Peyer's patch (tissue), 4 donors: ENCODE data around the gene FBXW2. TPM values are rescaled to one million over a fixed set of nuclear protein-coding genes. Genes with fewer than 3 reads are reported as not detected.
A peak's percentile ranks its signal among the peaks of the same experiment; 100 is the strongest.

ENCODE experiments used
- DNase-seq, 3 donors: peaks; one replicate each; pipeline ENCODE4 v3.0.0-alpha.2; 2017 to 2019
- H3K27ac ChIP-seq, 4 donors: fragments of 200-600 bp; sonication (generic); one replicate each; pipeline ENCODE4 v1.5.1; 2016 to 2019
- H3K27me3 ChIP-seq, 2 donors: fragments of 200-600 bp; sonication (generic); one replicate each; pipeline ENCODE4 v1.5.1; 2019
- H3K36me3 ChIP-seq, 3 donors: fragments of 200-600 bp; sonication (generic); one replicate each; pipeline ENCODE4 v1.5.1; 2016 to 2019
- H3K4me1 ChIP-seq, 4 donors: fragments of 200-600 bp; sonication (generic); one replicate each; pipeline ENCODE4 v1.5.1; 2016 to 2019
- H3K4me3 ChIP-seq, 4 donors: fragments of 200-600 bp; sonication (generic); 1 replicate in 3 of 4; 2 replicates in 1 of 4; pipeline ENCODE4 v1.5.1; 2016 to 2019; ENCODE audit warnings: mild to moderate bottlenecking in 1 of 4
- H3K9me3 ChIP-seq, 4 donors: fragments of 200-600 bp; sonication (generic); one replicate each; pipeline ENCODE4 v1.5.1; 2016 to 2019; ENCODE audit warnings: mild to moderate bottlenecking in 1 of 4
- POLR2A ChIP-seq, 2 donors: fragments of 450-650 bp; IDR thresholded peaks; one replicate each; pipeline ENCODE4 v1.5.1; 2017; ENCODE audit warnings: antibody characterized with exemption in 2 of 2, mild to moderate bottlenecking in 2 of 2, moderate library complexity in 2 of 2
- total RNA-seq, 4 donors: library from RNA; depleted of rRNA; stranded (reverse); fragments of >200 nt; gene quantifications; one replicate each; pipeline ENCODE4 v1.1.0, GENCODE V29; 2016
- TF ChIP-seq, protein P1 (sequence below), 6 experiments: fragments of 450-650 bp in 4 of 6; fragments of 200-600 bp in 2 of 6; sonication (generic) in 1 of 6; IDR thresholded peaks; one replicate each; pipeline ENCODE4 v1.5.1; 2017 to 2019; ENCODE audit warnings: antibody characterized with exemption in 6 of 6, mild to moderate bottlenecking in 3 of 6, moderate library complexity in 1 of 6

The FBXW2 gene
- total RNA-seq, 4 donors from 2014 or later = 70.5 to 93.3 (median 82.8) TPM

DNA sequence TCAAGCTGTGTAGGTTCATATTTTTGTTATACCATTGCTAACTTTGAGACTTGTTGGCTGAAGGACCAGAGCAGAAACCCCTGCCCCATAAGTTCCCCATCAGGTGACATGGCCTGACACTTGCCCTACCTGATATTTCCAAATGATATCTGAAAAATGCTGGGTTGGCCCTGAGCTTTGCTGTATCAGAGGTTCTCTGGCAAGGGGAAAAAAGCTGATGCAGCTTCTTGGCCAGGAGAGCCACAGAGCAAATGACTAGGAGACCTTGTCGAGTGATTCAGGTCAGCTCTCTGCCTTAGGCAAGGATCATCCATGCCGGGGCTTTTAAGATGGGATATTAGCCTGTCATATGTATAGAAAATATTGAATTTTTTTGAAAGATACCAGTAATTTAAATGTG, 76.0 kb downstream of the FBXW2 start:
- Histone ChIP-seq H3K9me3 (no peaks in the 10 kb centered on the region), H3K4me1 (peaks cover 0 to 21% (median 4%) of the 10 kb centered on the region in 4 donors), H3K27ac (no peak overlapping the region), H3K36me3 (no peaks in the 10 kb centered on the region), H3K27me3 (no peaks in the 10 kb centered on the region), H3K4me3 (no peak overlapping the region)
- no peak for TF ChIP-seq POLR2A (IDR thresholded peaks at IDR 0.05)
- TF ChIP-seq, protein P1, sequence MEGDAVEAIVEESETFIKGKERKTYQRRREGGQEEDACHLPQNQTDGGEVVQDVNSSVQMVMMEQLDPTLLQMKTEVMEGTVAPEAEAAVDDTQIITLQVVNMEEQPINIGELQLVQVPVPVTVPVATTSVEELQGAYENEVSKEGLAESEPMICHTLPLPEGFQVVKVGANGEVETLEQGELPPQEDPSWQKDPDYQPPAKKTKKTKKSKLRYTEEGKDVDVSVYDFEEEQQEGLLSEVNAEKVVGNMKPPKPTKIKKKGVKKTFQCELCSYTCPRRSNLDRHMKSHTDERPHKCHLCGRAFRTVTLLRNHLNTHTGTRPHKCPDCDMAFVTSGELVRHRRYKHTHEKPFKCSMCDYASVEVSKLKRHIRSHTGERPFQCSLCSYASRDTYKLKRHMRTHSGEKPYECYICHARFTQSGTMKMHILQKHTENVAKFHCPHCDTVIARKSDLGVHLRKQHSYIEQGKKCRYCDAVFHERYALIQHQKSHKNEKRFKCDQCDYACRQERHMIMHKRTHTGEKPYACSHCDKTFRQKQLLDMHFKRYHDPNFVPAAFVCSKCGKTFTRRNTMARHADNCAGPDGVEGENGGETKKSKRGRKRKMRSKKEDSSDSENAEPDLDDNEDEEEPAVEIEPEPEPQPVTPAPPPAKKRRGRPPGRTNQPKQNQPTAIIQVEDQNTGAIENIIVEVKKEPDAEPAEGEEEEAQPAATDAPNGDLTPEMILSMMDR (IDR thresholded peaks at IDR 0.05) = no peak
- no peak for DNase-seq

DNA sequence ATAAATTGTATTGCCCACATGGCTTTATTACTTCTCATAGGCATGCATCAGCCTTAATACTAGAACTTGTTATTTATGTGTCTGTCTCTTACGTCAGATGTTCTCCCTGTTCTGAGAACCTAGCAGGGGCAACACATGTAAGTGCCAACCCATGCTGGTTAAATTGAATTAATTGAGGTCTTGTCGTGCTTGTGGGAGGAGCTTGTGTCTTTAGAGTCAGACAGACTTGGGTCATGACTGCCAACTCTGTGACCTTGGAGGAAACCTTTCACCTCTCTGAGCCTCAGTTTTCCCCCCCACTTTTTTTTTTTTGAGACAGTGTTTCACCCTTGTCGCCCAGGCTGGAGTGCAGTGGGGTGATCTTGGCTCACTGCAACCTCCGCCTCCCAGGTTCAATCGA, 76.7 kb downstream of the FBXW2 start:
- peaks cover 0 to 23% (median 4%) of the 10 kb centered on the region in 4 donors for H3K4me1 ChIP-seq
- H3K4me3 ChIP-seq = no peak overlapping the region
- no peaks in the 10 kb centered on the region for H3K9me3 ChIP-seq
- TF ChIP-seq, protein P1 (IDR thresholded peaks at IDR 0.05) = no peak
- no peak for TF ChIP-seq POLR2A (IDR thresholded peaks at IDR 0.05)
- H3K27me3 ChIP-seq = no peaks in the 10 kb centered on the region
- H3K36me3 ChIP-seq = no peaks in the 10 kb centered on the region
- DNase-seq = no peak
- no peak overlapping the region for H3K27ac ChIP-seq

DNA sequence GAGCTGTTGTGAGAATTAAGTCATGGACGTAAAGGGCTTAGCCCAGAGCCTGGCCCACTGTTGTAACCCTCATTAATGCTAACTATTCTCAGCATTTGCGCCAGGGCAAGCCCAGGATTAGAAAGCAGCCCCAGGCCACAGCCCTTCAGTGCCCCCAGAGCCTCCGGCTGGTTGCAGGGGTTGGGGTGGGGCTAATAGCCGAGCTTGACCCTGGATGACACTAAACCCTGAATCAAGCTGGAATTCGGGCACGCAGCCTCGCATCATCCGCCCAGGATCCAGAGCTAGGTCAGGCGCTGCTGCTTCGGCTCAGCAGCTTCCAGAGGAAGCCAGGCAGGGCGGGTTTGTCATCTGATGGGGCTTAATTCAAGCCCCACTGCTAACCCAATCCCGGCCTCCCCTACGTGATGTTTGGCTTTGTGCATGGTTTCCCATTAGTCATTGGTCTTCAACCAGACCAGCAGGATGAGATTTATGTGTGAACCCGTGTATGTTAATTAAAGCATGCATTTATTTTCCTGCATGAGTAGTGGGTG, 77.8 kb downstream of the FBXW2 start:
- H3K9me3 ChIP-seq = no peaks in the 10 kb centered on the region
- no peaks in the 10 kb centered on the region for H3K36me3 ChIP-seq
- H3K27ac ChIP-seq = peak overlapping the region; percentile 76 to 90 (median 84)
- peak in 2 of 3 donors; percentile 53 to 57 for DNase-seq
- TF ChIP-seq POLR2A (IDR thresholded peaks at IDR 0.05) = no peak
- TF ChIP-seq, protein P1 (IDR thresholded peaks at IDR 0.05) = no peak
- peaks cover 0 to 33% (median 8%) of the 10 kb centered on the region in 4 donors for H3K4me1 ChIP-seq
- H3K4me3 ChIP-seq = peak overlapping the region in 3 of 4 donors; percentile 72 to 80 (median 77)
- H3K27me3 ChIP-seq = no peaks in the 10 kb centered on the region

DNA sequence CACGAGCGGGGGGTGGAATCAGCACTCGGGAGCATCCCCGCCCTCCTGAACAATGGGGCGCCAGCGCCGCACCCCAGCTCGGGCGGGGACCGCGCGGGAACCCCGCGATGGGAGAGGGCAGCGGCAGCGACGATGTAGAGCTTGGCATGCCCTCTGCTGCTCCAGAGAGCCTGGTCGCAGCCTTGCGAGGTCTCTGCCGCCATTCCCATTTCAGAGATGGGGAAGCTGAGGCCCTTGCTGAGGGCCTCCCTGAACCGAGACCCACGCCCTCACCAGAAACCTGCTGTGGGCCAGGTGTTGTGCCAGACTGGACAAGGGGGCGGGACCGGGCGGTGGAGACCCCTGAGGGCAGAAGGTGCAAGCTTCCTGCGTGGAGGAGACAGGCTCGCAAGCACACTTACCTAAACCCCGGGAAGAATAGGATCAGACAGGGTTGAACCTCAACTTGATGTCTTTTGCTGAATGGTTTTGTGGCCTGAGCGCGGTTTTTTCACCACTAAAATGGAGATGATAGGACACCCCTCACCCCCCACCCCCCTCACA, 78.3 kb downstream of the FBXW2 start:
- no peaks in the 10 kb centered on the region for H3K9me3 ChIP-seq
- H3K27me3 ChIP-seq = no peaks in the 10 kb centered on the region
- H3K4me1 ChIP-seq = peaks cover 0 to 33% (median 8%) of the 10 kb centered on the region in 4 donors
- H3K4me3 ChIP-seq = peak overlapping the region; percentile 72 to 91 (median 78)
- no peak for TF ChIP-seq POLR2A (IDR thresholded peaks at IDR 0.05)
- TF ChIP-seq, protein P1 (IDR thresholded peaks at IDR 0.05) = no peak
- no peaks in the 10 kb centered on the region for H3K36me3 ChIP-seq
- peak overlapping the region; percentile 76 to 90 (median 84) for H3K27ac ChIP-seq
- DNase-seq = no peak

DNA sequence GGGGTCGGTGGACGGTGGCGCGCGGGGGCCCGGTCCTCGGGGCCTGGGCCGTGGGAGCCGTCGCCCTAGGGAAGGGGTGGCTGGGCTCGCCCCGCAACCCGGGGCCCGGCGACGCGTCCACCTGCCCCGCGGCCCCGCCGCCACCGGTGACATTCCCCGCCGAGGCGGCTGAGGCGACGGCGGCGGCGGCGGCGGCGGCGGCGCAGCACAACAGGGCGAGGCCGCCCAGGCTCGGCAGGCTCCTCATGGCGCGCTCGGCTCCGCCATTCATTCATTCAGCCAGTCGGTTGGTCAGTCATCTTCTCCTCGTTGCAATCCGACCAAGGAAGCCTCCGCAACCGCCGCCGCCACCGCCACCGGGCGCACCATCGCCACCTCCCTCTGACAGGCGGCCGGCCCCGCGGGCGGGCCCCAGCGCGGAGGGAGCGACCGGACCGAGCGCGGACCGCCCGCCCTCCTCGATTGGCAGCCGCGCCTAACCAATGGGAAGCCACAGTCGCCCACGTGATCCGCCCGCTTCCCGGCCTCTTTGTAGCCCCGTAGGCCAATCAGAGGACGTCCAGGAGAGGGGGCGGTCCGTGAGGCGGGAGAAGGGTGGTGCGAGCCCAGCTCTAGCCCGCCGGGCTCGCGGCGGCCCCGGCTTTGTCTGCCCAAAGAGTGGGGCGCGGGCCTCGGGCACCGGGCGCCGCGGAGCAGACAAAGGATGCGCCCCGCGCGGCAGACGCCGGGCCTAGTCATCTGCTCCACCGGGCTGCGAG, 78.9 kb downstream of the FBXW2 start, which contains the start of gene MEGF9:
Gene MEGF9 (minus strand): TSS at position 383 of the 758 bp plus-strand sequence. CDS start 112 bp downstream, at position 271.
- Histone ChIP-seq H3K4me1 (peaks cover 0 to 37% (median 8%) of the 10 kb centered on the region in 4 donors), H3K36me3 (no peaks in the 10 kb centered on the region), H3K27me3 (no peaks in the 10 kb centered on the region), H3K9me3 (no peaks in the 10 kb centered on the region), H3K4me3 (peak within 1 kb of the TSS; percentile 72 to 91 (median 78)), H3K27ac (peak within 1 kb of the TSS; percentile 76 to 90 (median 84))
- peak; percentile 98 to 99 (median 99) for DNase-seq
- peak; percentile 87 to 89 for TF ChIP-seq POLR2A (IDR thresholded peaks at IDR 0.05)
- TF ChIP-seq, protein P1 (IDR thresholded peaks at IDR 0.05) = peak in 2 of 6 experiments; percentile 4 to 11
